ENCODE measurements around the gene CDK5. TPM values are rescaled to one million over a fixed set of nuclear protein-coding genes. Genes with fewer than 3 reads are reported as not detected.

Gene CDK5
- total RNA-seq, 2 donors from 2014 or later: 22.2 to 25.2 TPM

GRCh38 chr7:151025924-151026671 lies 31.6 kb downstream of the CDK5 start:
- Mint-ChIP-seq H3K36me3 (ENCODE audit: low read depth) (no peaks in the 10 kb centered on the region), H3K27ac (peak overlapping the region; percentile 99), H3K27me3 (ENCODE audit: insufficient read depth) (peaks cover 38% of the 10 kb centered on the region), H3K4me1 (peaks cover 27% of the 10 kb centered on the region), H3K9me3 (no peaks in the 10 kb centered on the region), H3K4me3 (no peak overlapping the region)
- 93 to 95% methylated on average over 2 to 4 of the region's 4 CpGs for WGBS, 2 experiments (ENCODE audit: insufficient coverage in 1 of 2, insufficient read length in 1 of 2)
- DNase-seq: no peak
- H3K4me3 ChIP-seq (ENCODE audit: low read length): peak overlapping the region; percentile 3
- H3K27ac ChIP-seq (ENCODE audit: low read depth, low read length): no peak overlapping the region
- H3K36me3 ChIP-seq (ENCODE audit: control insufficient read depth, insufficient read depth, low read length): no peaks in the 10 kb centered on the region
- peaks cover 9% of the 10 kb centered on the region for H3K4me1 ChIP-seq (ENCODE audit: control insufficient read depth, insufficient read depth, low read length)
- no peak for TF ChIP-seq CTCF (conservative IDR thresholded peaks at IDR 0.05)
- peaks cover under 1% of the 10 kb centered on the region for H3K27me3 ChIP-seq (ENCODE audit: control insufficient read depth, insufficient read depth, low read length, poor library complexity, severe bottlenecking)
- no peak overlapping the region for H3K9ac ChIP-seq (ENCODE audit: extremely low read depth, low read length, poor library complexity, severe bottlenecking)
- H3K9me3 ChIP-seq (ENCODE audit: control insufficient read depth, low read length): no peaks in the 10 kb centered on the region

- no peak within 1 kb of the TSS for H3K27ac Mint-ChIP-seq
- peaks cover 37% of the 10 kb centered on the region for H3K4me1 Mint-ChIP-seq
- Histone ChIP-seq H3K9me3 (ENCODE audit: control insufficient read depth, low read length) (no peaks in the 10 kb centered on the region), H3K27me3 (ENCODE audit: control insufficient read depth, insufficient read depth, low read length, poor library complexity, severe bottlenecking) (peaks cover 16% of the 10 kb centered on the region), H3K9ac (ENCODE audit: extremely low read depth, low read length, poor library complexity, severe bottlenecking) (no peak within 1 kb of the TSS), H3K36me3 (ENCODE audit: control insufficient read depth, insufficient read depth, low read length) (no peaks in the 10 kb centered on the region), H3K4me3 (ENCODE audit: low read length) (no peak within 1 kb of the TSS), H3K4me1 (ENCODE audit: control insufficient read depth, insufficient read depth, low read length) (peaks cover 9% of the 10 kb centered on the region), H3K27ac (ENCODE audit: low read depth, low read length) (no peak within 1 kb of the TSS)
- H3K9me3 Mint-ChIP-seq: no peaks in the 10 kb centered on the region
- WGBS, 2 experiments (ENCODE audit: insufficient coverage in 1 of 2, insufficient read length in 1 of 2): 81 to 88% methylated on average over 4 of the region's 4 CpGs
- no peak for TF ChIP-seq CTCF (conservative IDR thresholded peaks at IDR 0.05)
- DNase-seq: no peak
- no peak within 1 kb of the TSS for H3K4me3 Mint-ChIP-seq
- peaks cover 53% of the 10 kb centered on the region for H3K27me3 Mint-ChIP-seq (ENCODE audit: insufficient read depth)
- H3K36me3 Mint-ChIP-seq (ENCODE audit: low read depth): no peaks in the 10 kb centered on the region
These were observed 33.2 kb downstream of the CDK5 start, which contains the start of gene ATG9B for GRCh38 chr7:151024435-151025056. Gene ATG9B (minus strand): TSS chr7:151024494. CDS start chr7:151024423, 71 bp downstream.

- peaks cover 35% of the 10 kb centered on the region for H3K4me1 Mint-ChIP-seq
- peaks cover 9% of the 10 kb centered on the region for H3K4me1 ChIP-seq (ENCODE audit: control insufficient read depth, insufficient read depth, low read length)
- H3K36me3 ChIP-seq (ENCODE audit: control insufficient read depth, insufficient read depth, low read length): no peaks in the 10 kb centered on the region
- H3K36me3 Mint-ChIP-seq (ENCODE audit: low read depth): no peaks in the 10 kb centered on the region
- no peak for TF ChIP-seq CTCF (conservative IDR thresholded peaks at IDR 0.05)
- no peak overlapping the region for H3K4me3 Mint-ChIP-seq
- H3K27me3 ChIP-seq (ENCODE audit: control insufficient read depth, insufficient read depth, low read length, poor library complexity, severe bottlenecking): peaks cover 29% of the 10 kb centered on the region
- no peak overlapping the region for H3K4me3 ChIP-seq (ENCODE audit: low read length)
- H3K27ac ChIP-seq (ENCODE audit: low read depth, low read length): no peak overlapping the region
- H3K27me3 Mint-ChIP-seq (ENCODE audit: insufficient read depth): peaks cover 66% of the 10 kb centered on the region
- H3K9ac ChIP-seq (ENCODE audit: extremely low read depth, low read length, poor library complexity, severe bottlenecking): no peak overlapping the region
- 88 to 89% methylated on average over 6 to 10 of the region's 10 CpGs for WGBS, 2 experiments (ENCODE audit: insufficient coverage in 1 of 2, insufficient read length in 1 of 2)
- no peak overlapping the region for H3K27ac Mint-ChIP-seq
- no peak for DNase-seq
- peaks cover 3% of the 10 kb centered on the region for H3K9me3 Mint-ChIP-seq
- H3K9me3 ChIP-seq (ENCODE audit: control insufficient read depth, low read length): no peaks in the 10 kb centered on the region
These were observed 34.5 kb downstream of the CDK5 start for GRCh38 chr7:151023232-151023631.

Measured in endodermal cell (in vitro differentiated cells).